Activated naive CD4-positive, alpha-beta T cell treated with anti-CD3 and anti-CD28 coated beads, Interleukin-2, amount 10 ng/mL, durations not matched to agents 5 hours and 36 hours (primary cell): ENCODE results near the gene GLIS1. TPM values are rescaled to one million over a fixed set of nuclear protein-coding genes. Genes with fewer than 3 reads are reported as not detected.

ENCODE experiments used
- total RNA-seq, 2 experiments: library from RNA; stranded (reverse); gene quantifications; one replicate each; pipeline ENCODE4 v1.2.3, GENCODE V29; 2021

GLIS1 gene
- total RNA-seq: not detected

GRCh38 chr1:53739109-53739681, at the start of gene GLIS1:
Gene GLIS1 (minus strand): TSS chr1:53739164. CDS start chr1:53738064, 1,100 bp downstream.

DNA sequence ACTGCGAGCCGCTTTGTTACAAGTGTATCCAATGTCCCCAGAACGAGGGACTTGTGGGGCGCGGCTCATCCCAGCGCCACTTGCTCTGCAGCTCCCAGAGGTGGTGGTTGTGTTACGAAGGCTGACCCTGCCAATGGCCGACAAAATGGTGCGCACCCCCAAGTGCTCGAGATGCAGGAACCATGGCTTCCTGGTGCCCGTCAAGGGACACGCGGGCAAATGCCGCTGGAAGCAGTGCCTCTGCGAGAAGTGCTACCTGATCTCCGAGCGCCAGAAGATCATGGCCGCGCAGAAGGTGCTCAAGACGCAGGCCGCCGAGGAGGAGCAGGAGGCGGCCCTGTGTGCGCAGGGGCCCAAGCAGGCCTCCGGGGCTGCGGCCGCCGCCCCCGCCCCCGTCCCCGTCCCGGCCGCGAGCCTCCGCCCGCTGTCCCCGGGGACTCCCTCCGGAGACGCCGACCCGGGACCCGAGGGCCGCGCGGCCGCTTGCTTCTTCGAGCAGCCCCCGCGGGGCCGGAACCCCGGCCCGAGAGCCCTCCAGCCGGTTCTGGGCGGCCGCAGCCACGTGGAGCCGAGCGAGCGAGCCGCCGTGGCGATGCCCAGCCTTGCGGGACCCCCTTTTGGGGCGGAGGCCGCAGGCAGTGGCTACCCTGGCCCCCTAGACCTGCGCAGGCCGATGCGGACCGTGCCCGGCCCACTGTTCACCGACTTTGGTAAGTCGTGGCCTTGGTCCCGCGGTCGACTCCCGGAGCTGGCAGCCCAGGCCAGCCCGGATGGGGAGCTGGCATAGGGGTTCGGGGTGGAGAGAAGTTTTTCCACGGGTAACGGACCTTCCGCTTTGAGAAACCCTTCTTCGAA, 279.4 kb downstream of the GLIS1 start, which contains the start of gene DMRTB1:
Gene DMRTB1, plus strand, starts transcription at position 79 of the 855 bp plus-strand sequence. Its CDS starts 55 bp downstream, at position 134.

Other genes starting within 250 kb of the GLIS1 start
- gene NDC1, start 99.1 kb upstream of the GLIS1 start, total RNA-seq: 10 to 100 TPM; 19.1 to 19.4 TPM
- gene YIPF1, start 150.6 kb upstream of the GLIS1 start, total RNA-seq: 10 to 100 TPM; 15.8 to 17.1 TPM
- not detected for gene DIO1, start 155.0 kb upstream of the GLIS1 start, total RNA-seq
- 10 to 100 TPM; 60.3 to 63.1 TPM for gene IFT25, start 206.5 kb upstream of the GLIS1 start, total RNA-seq
- 10 to 100 TPM; 17.7 to 19.1 TPM for gene LRRC42, start 207.2 kb upstream of the GLIS1 start, total RNA-seq